PC-3 (cell line): ENCODE measurements around the gene ADCY9.

Experiments
- CTCF ChIP-seq: fragments of 300-600 bp; sonication (generic); conservative IDR thresholded peaks from 2 replicates; pipeline ENCODE4 v1.5.1; 2017; ENCODE audit warnings: antibody characterized with exemption, low read depth, mild to moderate bottlenecking, low read length
- EZH2 ChIP-seq: fragments of 300-600 bp; sonication (generic); IDR thresholded peaks from one replicate; pipeline ENCODE4 v1.6.1; 2017; ENCODE audit warnings: antibody characterized with exemption, mild to moderate bottlenecking, low read length; ENCODE audit not compliant: unreplicated experiment

- no peak for TF ChIP-seq CTCF
- no peak for TF ChIP-seq EZH2
These were observed 48.8 kb downstream of the ADCY9 start for GRCh38 chr16:4067262-4068001.
